HG03097 (cell line): ENCODE results near the gene NT5C1A.

Experiments
- ATAC-seq: cut with Tn5 transposase; IDR thresholded peaks from one replicate; pipeline ENCODE4 v1.9.1; 2021; ENCODE audit not compliant: unreplicated experiment, low FRiP score

The NT5C1A gene

GRCh38 chr1:39614488-39614887, 57.4 kb downstream of the NT5C1A start:
- ATAC-seq = no peak

- ATAC-seq = no peak
Measured at GRCh38 chr1:39613250-39613649, 58.7 kb downstream of the NT5C1A start.

- no peak for ATAC-seq
Measured at GRCh38 chr1:39609618-39610331, 62.1 kb downstream of the NT5C1A start.
